SK-N-SH treated with all-trans-retinoic acid at 6 μM for 48 hours (cell line): ENCODE results near the gene KPNA2.

Experiments used
- ARNTL ChIP-seq: fragments of 450-650 bp; formaldehyde crosslinking; IDR thresholded peaks from 2 replicates; pipeline ENCODE4 v1.5.0; 2020; ENCODE audit warnings: low read depth, mild to moderate bottlenecking, moderate library complexity, borderline replicate concordance
- CREB5 ChIP-seq: fragments of 250-450 bp; sonication (Bioruptor Pico); IDR thresholded peaks from 2 replicates; pipeline ENCODE4 v1.5.1; 2020; ENCODE audit warnings: low read depth, mild to moderate bottlenecking, moderate library complexity
- CSDC2 ChIP-seq: fragments of 250-450 bp; sonication (Bioruptor Pico); IDR thresholded peaks from 2 replicates; pipeline ENCODE4 v1.5.0; 2020; ENCODE audit warnings: mild to moderate bottlenecking, moderate library complexity
- RARB ChIP-seq: fragments of 250-450 bp; sonication (Bioruptor Pico); IDR thresholded peaks from 2 replicates; pipeline ENCODE4 v1.8.0; 2021; ENCODE audit warnings: mild to moderate bottlenecking, moderate library complexity
- TCF4 ChIP-seq: fragments of 250-450 bp; sonication (Bioruptor Pico); IDR thresholded peaks from 2 replicates; pipeline ENCODE4 v1.8.0; 2021; ENCODE audit warnings: mild to moderate bottlenecking, moderate library complexity, borderline replicate concordance
- TSHZ2 ChIP-seq: fragments of 250-450 bp; sonication (Bioruptor Pico); IDR thresholded peaks from 2 replicates; pipeline ENCODE4 v1.5.0; 2020; ENCODE audit warnings: mild to moderate bottlenecking, moderate library complexity
- ZC3H10 ChIP-seq: fragments of 250-450 bp; sonication (Bioruptor Pico); IDR thresholded peaks from 2 replicates; pipeline ENCODE4 v1.5.1; 2021; ENCODE audit warnings: mild to moderate bottlenecking, moderate library complexity
- ZFP3 ChIP-seq: fragments of 250-450 bp; sonication (Bioruptor Pico); IDR thresholded peaks from 2 replicates; pipeline ENCODE4 v1.5.0; 2020; ENCODE audit warnings: mild to moderate bottlenecking, moderate library complexity
- ZFP30 ChIP-seq: fragments of 450-650 bp; formaldehyde crosslinking; IDR thresholded peaks from 2 replicates; pipeline ENCODE4 v1.5.0; 2022; ENCODE audit warnings: mild to moderate bottlenecking, moderate library complexity
- ZNF70 ChIP-seq: fragments of 450-650 bp; formaldehyde crosslinking; IDR thresholded peaks from 2 replicates; pipeline ENCODE4 v1.5.0; 2020; ENCODE audit warnings: mild to moderate bottlenecking, moderate library complexity

- peak; percentile 31 for TF ChIP-seq TSHZ2 (CRISPR knock-in tag)
- TF ChIP-seq TCF4 (CRISPR knock-in tag): no peak
- no peak for TF ChIP-seq RARB
- TF ChIP-seq ARNTL (CRISPR knock-in tag): no peak
- peak; percentile 36; the same call in 1 of the 2 replicates for TF ChIP-seq ZFP3 (CRISPR knock-in tag)
- peak; percentile 23; the same call in 1 of the 2 replicates for TF ChIP-seq CSDC2
- TF ChIP-seq ZFP30 (CRISPR knock-in tag): no peak; the same call in 1 of the 2 replicates
- TF ChIP-seq ZC3H10: 0 out of 2 replicates have a peak, but pooled peaks have one; percentile 26
- TF ChIP-seq CREB5 (CRISPR knock-in tag): no peak
- TF ChIP-seq ZNF70 (CRISPR knock-in tag): no peak
These were observed 42.2 kb upstream of the KPNA2 start for GRCh38 chr17:67993153-67993997.
